NCI-H2081 treated with DMSO at 0.1 percent for 48 hours (cell line): Measurements from ENCODE around the gene NEGR1.
A peak's percentile ranks its signal among the peaks of the same experiment; 100 is the strongest.
"Not testable (repeated sequence)": the region's sequence is repeated elsewhere in the genome, so short reads cannot be mapped to it uniquely, and the experiment has no call there.

ENCODE experiments used
- DNase-seq: peaks from one replicate; lab custom pipeline; 2025; lab: John Stamatoyannopoulos, UW

Gene NEGR1

GRCh38 chr1:72282271-72283021 is at the start of gene NEGR1:
Gene NEGR1 (minus strand): TSS chr1:72282539.
- peak; percentile 57 for DNase-seq

GRCh38 chr1:72326494-72326893 is 44.2 kb upstream of the NEGR1 start:
- DNase-seq = no peak

GRCh38 chr1:72324451-72324850 is 42.1 kb upstream of the NEGR1 start:
- DNase-seq = no peak

- DNase-seq = no peak
Observed at GRCh38 chr1:72322910-72323309, 40.6 kb upstream of the NEGR1 start.

- no peak for DNase-seq
Observed at GRCh38 chr1:72296501-72296900, 14.2 kb upstream of the NEGR1 start.

GRCh38 chr1:72288886-72289285 is 6.5 kb upstream of the NEGR1 start:
- DNase-seq = no peak

- no peak for DNase-seq
Observed at GRCh38 chr1:72286401-72286800, 4.1 kb upstream of the NEGR1 start.

GRCh38 chr1:72285074-72285425 is 2.7 kb upstream of the NEGR1 start:
- DNase-seq = no peak

- peak; percentile 55 for DNase-seq
Observed at GRCh38 chr1:72284348-72285073, 2.2 kb upstream of the NEGR1 start.

GRCh38 chr1:72284084-72284347 is 1.7 kb upstream of the NEGR1 start:
- peak; percentile 55 for DNase-seq

- DNase-seq = peak; percentile 16
Observed at GRCh38 chr1:72283307-72284083, 1.2 kb upstream of the NEGR1 start.

GRCh38 chr1:72283022-72283306 is 625 bp upstream of the NEGR1 start:
- DNase-seq = no peak

- DNase-seq = peak; percentile 7
Observed at GRCh38 chr1:72281637-72282270, 585 bp downstream of the NEGR1 start.

- peak; percentile 8 for DNase-seq
Observed at GRCh38 chr1:72281144-72281543, 1.2 kb downstream of the NEGR1 start.

GRCh38 chr1:72280711-72281110 is 1.6 kb downstream of the NEGR1 start:
- no peak for DNase-seq

GRCh38 chr1:72280131-72280530 is 2.2 kb downstream of the NEGR1 start:
- DNase-seq = no peak

- DNase-seq = no peak
Observed at GRCh38 chr1:72278461-72278860, 3.9 kb downstream of the NEGR1 start.

GRCh38 chr1:72271555-72272085 is 10.7 kb downstream of the NEGR1 start:
- no peak for DNase-seq

- DNase-seq = no peak
Observed at GRCh38 chr1:72262735-72263134, 19.6 kb downstream of the NEGR1 start.

GRCh38 chr1:72253132-72253531 is 29.2 kb downstream of the NEGR1 start:
- DNase-seq = no peak

- no peak for DNase-seq
Observed at GRCh38 chr1:72241397-72241796, 40.9 kb downstream of the NEGR1 start.

GRCh38 chr1:72235931-72236330 is 46.4 kb downstream of the NEGR1 start:
- not testable (repeated sequence) for DNase-seq

- DNase-seq = no peak
Observed at GRCh38 chr1:72235062-72235461, 47.3 kb downstream of the NEGR1 start.
